Fibroblast of lung (primary cell): ENCODE results near the gene SPTLC1.

ENCODE experiments used
- EZH2 ChIP-seq: IDR thresholded peaks from 2 replicates; pipeline ENCODE4 v1.5.1; 2012; ENCODE audit warnings: low read length, control low read depth, mild to moderate bottlenecking; ENCODE audit errors: missing control alignments
- TF ChIP-seq, protein P1 (sequence below), 2 donors: IDR thresholded peaks in 1 of 2; conservative IDR thresholded peaks in 1 of 2; 1 replicate in 1 of 2; 2 replicates in 1 of 2; pipeline ENCODE4 v1.5.1; 2011 to 2012; ENCODE audit warnings: low read length in 2 of 2, control low read depth in 1 of 2, inconsistent platforms in 1 of 2, low read depth in 1 of 2, mild to moderate bottlenecking in 1 of 2

DNA sequence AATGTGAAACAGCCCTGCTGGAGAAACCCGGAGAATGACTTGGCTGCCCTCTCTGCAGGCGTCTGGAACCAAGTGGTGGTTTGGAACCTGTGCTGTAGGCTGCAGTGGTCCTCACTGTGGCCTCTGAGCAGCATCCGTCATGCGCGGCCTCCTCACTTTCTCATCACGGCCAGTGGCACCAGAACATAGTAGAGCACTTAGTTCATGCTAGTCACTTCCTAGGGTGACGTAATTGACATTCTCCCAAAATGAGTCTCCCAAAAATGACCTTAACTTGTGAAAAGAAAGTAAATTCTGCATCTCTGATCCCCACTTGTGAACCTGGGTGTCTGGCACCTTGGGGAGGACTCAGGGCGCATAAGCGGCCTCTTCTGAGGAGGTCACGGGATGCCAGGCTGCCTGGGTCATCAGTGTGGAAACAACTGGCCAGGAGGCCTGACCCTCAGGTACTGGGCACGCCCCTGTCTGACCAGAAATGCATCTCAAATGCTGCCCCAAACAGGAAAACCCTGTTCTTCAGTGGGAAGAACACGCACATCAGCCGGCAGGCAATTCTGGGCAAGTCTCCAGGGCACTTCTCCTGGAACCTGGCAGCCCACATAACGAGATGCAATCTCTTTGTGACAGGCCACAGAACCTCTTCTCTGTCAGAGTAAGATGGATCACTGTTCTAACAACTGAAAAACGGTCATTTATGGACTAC is 36.6 kb upstream of the SPTLC1 start:
- TF ChIP-seq EZH2: no peak
- TF ChIP-seq, protein P1, sequence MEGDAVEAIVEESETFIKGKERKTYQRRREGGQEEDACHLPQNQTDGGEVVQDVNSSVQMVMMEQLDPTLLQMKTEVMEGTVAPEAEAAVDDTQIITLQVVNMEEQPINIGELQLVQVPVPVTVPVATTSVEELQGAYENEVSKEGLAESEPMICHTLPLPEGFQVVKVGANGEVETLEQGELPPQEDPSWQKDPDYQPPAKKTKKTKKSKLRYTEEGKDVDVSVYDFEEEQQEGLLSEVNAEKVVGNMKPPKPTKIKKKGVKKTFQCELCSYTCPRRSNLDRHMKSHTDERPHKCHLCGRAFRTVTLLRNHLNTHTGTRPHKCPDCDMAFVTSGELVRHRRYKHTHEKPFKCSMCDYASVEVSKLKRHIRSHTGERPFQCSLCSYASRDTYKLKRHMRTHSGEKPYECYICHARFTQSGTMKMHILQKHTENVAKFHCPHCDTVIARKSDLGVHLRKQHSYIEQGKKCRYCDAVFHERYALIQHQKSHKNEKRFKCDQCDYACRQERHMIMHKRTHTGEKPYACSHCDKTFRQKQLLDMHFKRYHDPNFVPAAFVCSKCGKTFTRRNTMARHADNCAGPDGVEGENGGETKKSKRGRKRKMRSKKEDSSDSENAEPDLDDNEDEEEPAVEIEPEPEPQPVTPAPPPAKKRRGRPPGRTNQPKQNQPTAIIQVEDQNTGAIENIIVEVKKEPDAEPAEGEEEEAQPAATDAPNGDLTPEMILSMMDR (conservative IDR thresholded peaks at IDR 0.05 in 1 of 2, IDR thresholded peaks at IDR 0.05 in 1 of 2; ENCODE audit: low read depth in 1 of 2, low read length in 2 of 2): no peak
